GM21619 (cell line): ENCODE data around the gene ST6GALNAC4.

Source experiments
- ATAC-seq: cut with Tn5 transposase; IDR thresholded peaks from one replicate; pipeline ENCODE4 v1.9.1; 2021; ENCODE audit not compliant: unreplicated experiment

Gene ST6GALNAC4

DNA sequence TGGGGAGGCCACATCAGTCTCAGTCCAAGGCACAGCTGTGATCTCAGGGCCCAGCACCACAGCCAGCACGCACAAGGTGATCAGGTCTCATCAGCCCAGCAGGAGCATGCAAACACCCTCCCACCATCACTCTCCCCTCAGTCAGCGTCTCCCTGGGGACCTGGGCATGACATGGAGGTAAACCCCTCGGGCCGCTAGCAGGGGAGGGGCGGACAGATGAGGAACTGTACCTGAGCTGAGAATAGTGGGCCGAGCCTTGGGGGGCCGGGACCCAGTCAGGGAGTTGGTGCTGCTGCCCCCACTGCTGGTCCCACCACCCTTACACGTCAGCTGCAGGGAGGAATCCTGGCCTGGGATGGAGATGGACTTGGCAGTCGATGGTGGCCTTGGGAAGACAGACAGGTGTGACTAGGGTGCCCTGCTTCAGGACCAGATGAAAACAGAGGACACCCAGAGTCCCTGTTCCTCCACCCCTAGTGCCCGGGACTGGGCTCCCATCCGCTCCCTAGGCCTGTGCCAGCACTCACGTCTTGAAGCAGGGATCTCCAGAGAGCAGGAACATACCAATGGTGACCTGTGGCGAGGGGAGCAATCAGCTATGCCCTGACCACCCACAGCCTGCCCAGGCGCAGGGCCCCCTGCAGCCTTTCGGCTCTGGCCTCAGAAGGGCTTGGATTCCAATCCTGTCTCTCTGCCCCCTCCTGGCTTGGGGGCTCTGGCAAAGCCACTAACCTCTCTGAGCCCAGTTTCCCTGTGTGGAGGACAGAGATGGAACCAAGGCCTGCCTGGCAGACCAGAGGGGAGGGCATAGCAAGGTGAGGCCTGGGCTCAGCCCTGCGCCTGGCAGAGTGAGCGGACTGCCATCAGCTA lies 31.2 kb upstream of the ST6GALNAC4 start:
- ATAC-seq, result no peak

DNA sequence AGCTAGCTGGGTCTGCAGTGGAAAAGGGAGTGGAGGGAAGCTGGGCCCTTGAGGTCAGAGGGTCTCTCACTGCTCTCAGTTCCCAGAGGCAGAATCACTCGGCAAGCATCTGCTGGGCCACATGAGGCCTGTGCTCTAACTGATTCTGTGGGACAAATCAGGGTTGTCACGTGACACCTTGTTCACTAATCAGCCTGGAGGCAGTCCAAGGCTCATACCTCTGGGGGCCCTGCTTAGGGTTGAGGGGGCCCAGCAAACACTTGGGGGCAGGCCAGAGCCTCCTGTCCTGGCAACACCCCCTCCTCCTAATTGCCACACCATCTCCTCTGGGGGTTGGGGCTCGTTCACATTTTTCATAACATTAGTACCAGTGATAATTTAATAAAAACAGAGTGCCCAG lies 29.9 kb upstream of the ST6GALNAC4 start:
- ATAC-seq, result no peak

GRCh38 chr9:127945942-127946341 lies 29.1 kb upstream of the ST6GALNAC4 start:
- ATAC-seq, result no peak

- ATAC-seq, result no peak
Observed at GRCh38 chr9:127945338-127945737, 28.5 kb upstream of the ST6GALNAC4 start.

GRCh38 chr9:127944586-127945218 lies 27.9 kb upstream of the ST6GALNAC4 start:
- no peak for ATAC-seq

DNA sequence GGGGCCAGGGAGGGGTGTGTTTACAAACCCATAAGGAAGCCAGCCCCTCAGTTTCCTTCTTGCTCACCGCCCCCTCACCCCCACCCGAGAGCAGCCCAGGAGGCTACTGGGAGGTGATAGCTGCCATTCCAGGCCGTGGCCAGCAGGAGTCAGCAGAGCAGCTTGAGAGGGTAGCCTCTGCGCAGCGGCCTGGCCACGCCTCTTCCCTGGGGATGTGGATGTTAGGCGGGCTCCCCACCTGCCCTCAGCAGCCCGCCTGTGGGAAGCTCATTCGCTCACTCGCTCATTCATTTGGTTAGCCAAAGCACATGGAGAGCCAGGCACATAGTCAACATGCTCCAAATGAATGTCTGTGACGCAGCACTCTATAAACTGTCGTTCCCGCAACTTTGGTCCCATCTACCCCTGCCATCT lies 26.9 kb upstream of the ST6GALNAC4 start:
- no peak for ATAC-seq

GRCh38 chr9:127943011-127943662 lies 26.3 kb upstream of the ST6GALNAC4 start:
- ATAC-seq, result no peak

GRCh38 chr9:127942216-127943010 lies 25.6 kb upstream of the ST6GALNAC4 start:
- ATAC-seq, result no peak

- no peak for ATAC-seq
Observed at GRCh38 chr9:127941961-127942215, 25.0 kb upstream of the ST6GALNAC4 start.

- no peak for ATAC-seq
Observed at GRCh38 chr9:127941062-127941960, 24.5 kb upstream of the ST6GALNAC4 start.

DNA sequence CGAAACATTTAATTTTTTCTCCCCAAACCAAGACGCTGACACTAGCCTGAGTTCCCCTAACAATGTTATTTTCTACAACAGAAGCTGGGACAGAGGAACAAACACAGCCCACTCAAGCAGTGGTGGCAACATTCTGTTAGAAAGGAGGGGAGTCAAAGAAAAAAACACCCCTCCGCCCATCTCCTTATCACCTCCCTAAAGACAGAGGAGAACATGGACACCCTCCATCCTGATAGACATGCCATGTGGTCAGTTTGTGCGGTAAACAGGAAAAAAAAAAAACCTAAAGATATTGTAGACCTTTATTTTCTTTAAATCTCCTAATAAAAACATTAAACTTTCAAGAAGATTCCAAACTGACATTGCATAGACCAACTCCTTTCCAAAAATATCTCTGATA lies 23.8 kb upstream of the ST6GALNAC4 start:
- no peak for ATAC-seq

GRCh38 chr9:127938298-127938690 lies 21.5 kb upstream of the ST6GALNAC4 start:
- ATAC-seq, result no peak

DNA sequence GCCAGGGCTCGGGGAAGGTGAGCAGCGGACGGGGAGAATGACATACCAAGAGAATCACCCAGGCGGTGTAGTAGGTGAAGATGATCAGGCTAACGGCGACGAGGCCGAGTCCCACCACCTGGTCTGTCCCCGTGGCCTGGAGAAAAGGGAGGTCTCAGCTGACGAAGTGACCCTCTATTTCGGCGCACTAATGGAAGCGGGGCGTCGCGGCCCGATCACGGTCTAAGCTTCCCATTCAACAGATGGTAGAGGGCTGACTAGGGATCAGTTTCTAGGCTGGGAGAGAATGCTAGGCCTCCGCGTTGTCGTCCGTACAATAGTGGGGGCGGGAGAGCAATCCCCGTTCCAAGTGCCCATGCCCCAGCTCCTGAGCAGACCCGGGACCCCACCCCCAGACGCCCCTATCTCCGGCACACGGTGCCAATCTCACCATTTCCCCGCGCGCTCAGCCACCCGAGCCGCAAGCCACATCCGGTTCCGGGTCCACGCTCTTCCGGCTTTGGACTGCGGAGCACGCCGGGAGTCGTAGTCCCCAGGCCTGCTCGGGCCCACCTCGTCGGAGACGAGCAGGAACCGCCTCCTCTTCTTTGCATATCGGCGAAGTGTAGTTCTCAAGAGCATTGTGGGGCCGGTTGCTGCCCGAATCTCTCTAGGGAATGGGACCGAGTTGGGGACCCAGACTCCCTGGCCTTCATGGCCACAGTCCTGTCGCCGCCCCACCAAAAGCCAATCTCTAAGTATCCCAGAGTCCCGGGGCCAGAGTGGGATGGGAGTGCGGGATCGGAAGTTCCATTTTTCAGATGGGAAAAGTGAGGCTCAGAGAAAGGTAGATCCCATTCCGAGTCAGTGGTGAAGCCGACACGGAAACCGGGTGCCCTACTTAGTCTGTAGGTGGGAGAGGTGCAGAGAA lies 20.8 kb upstream of the ST6GALNAC4 start, which contains the start of gene DPM2:
TSS of gene DPM2 (minus strand) at position 467 of the 910 bp plus-strand sequence. CDS start at position 433, 34 bp downstream.
- ATAC-seq, result peak; percentile 92

DNA sequence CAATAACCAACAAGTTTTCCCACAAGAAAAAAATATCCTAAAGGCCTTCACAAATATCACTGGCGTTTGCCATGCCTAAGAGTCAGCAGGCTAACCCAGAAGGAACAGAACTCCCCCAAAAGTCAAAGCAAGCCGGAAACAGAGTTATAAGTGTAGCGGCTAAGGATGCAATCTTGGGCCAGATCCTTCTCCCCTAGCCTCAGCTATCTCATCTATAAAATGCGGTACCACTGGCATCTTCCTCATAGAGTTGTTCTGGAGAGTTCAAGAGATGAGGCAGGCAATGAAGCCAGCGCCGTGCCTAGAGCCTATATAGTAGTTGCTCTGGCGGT lies 20.2 kb upstream of the ST6GALNAC4 start:
- no peak for ATAC-seq

DNA sequence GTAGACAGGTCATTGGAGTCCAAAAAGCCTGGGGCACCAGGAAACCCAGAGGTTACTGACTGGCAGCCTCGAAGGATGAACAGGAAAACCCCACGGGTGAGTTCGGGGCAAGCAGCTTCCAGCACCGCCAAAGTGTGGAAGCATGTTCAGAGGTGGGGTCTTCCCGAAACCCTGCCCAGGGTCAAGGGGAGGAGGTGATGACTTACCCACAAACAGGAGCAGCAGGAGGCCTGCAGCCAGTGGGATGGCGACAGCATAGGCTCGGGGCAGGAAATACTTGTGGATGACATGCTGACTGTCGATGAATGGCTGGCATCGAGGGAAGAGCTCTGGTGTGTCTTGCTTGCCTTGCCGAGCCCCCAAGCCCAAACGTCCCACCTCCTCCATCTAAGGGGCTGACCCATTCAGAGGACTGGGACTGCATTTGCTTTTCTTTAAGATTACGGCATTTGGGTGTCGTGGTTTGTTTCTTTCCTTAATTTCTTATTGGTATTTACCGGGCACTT lies 19.6 kb upstream of the ST6GALNAC4 start:
- ATAC-seq, result no peak

DNA sequence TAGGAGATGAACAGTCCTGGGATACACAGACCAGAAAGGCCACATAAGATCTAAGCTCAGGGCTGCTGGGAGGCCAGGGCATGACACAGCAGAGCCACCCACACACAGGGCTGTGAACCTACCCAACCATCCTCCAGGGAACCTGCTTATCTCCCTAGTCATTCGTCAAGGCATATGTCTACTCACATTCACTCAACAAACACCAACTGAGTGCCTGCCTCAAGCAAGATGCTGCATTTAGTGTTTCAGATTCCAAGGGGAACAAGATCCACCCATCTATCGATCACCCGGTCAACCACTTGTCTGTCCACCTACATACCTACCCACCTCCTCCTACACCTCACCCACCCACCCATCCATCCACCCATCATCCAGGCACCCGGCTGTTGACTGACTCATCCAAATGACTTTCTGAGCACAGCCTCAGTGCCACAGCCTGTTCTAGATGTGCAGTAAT lies 19.0 kb upstream of the ST6GALNAC4 start:
- ATAC-seq, result no peak

GRCh38 chr9:127934986-127935385 lies 18.1 kb upstream of the ST6GALNAC4 start:
- ATAC-seq, result no peak

- ATAC-seq, result no peak
Observed at GRCh38 chr9:127934248-127934647, 17.4 kb upstream of the ST6GALNAC4 start.
